Endothelial cell (in vitro differentiated cells): Measurements from ENCODE around the gene DOCK4. TPM values are rescaled to one million over a fixed set of nuclear protein-coding genes. Genes with fewer than 3 reads are reported as not detected.

Source experiments
- DNase-seq: peaks from one replicate; pipeline ENCODE4 v3.0.0; 2021; ENCODE audit warnings: low spot score
- H3K27ac Mint-ChIP-seq: one replicate; pipeline ENCODE4 v1.8.0; 2021; ENCODE audit warnings: mixed read lengths, inconsistent platforms; ENCODE audit not compliant: unreplicated experiment
- H3K27me3 Mint-ChIP-seq: one replicate; pipeline ENCODE4 v1.8.0; 2021; ENCODE audit warnings: mild to moderate bottlenecking, moderate library complexity, mixed read lengths, inconsistent platforms; ENCODE audit not compliant: unreplicated experiment
- H3K36me3 Mint-ChIP-seq: one replicate; pipeline ENCODE4 v1.8.0; 2021; ENCODE audit warnings: mild to moderate bottlenecking, low read depth, mixed read lengths, inconsistent platforms; ENCODE audit not compliant: unreplicated experiment
- H3K4me1 Mint-ChIP-seq: one replicate; pipeline ENCODE4 v1.8.0; 2021; ENCODE audit warnings: mild to moderate bottlenecking, mixed read lengths, inconsistent platforms; ENCODE audit not compliant: unreplicated experiment
- H3K4me3 Mint-ChIP-seq: one replicate; pipeline ENCODE4 v1.8.0; 2021; ENCODE audit warnings: mild to moderate bottlenecking, mixed read lengths, inconsistent platforms; ENCODE audit not compliant: unreplicated experiment
- H3K9me3 Mint-ChIP-seq: one replicate; pipeline ENCODE4 v1.8.0; 2021; ENCODE audit warnings: mixed read lengths, inconsistent platforms; ENCODE audit not compliant: unreplicated experiment
- total RNA-seq: library from RNA; stranded (reverse); fragmentation: NEBNext Ultra II Directional; extraction: Animal tissue kit (Norgen Biotek cat#: 25700); gene quantifications from one replicate; pipeline ENCODE4 v1.2.1, GENCODE V29; 2021; ENCODE audit not compliant: unreplicated experiment
- TF ChIP-seq, protein P1 (sequence below): fragments of 200-600 bp; sonication (generic); IDR thresholded peaks from one replicate; pipeline ENCODE4 v1.5.0; 2021; ENCODE audit warnings: antibody characterized with exemption; ENCODE audit not compliant: unreplicated experiment

DOCK4 gene
- total RNA-seq, 1 donor from 2014 or later: 99.2 TPM

DNA sequence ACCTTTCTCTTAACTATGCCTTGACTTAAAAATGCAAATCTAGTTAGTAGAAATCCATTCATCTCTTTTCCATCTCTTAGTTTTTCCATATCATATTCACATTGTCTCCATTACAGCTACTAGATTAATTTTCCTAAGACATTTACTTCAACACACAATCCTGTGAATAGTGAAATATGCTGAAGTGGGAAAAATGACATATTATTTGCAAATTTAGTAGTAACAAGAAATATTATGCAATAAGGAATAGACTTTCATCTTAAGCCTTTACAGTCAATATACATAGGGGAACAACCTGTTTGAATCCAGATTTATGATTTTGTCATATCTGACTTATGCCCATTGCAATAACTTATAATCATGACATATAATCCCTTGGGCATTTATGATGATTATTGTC is 366.9 kb downstream of the DOCK4 start:
- Mint-ChIP-seq H3K36me3 (peaks cover 35% of the 10 kb centered on the region), H3K27me3 (peaks cover 2% of the 10 kb centered on the region), H3K27ac (no peak overlapping the region), H3K9me3 (no peaks in the 10 kb centered on the region), H3K4me3 (no peak overlapping the region), H3K4me1 (no peaks in the 10 kb centered on the region)
- no peak for DNase-seq
- TF ChIP-seq, protein P1, sequence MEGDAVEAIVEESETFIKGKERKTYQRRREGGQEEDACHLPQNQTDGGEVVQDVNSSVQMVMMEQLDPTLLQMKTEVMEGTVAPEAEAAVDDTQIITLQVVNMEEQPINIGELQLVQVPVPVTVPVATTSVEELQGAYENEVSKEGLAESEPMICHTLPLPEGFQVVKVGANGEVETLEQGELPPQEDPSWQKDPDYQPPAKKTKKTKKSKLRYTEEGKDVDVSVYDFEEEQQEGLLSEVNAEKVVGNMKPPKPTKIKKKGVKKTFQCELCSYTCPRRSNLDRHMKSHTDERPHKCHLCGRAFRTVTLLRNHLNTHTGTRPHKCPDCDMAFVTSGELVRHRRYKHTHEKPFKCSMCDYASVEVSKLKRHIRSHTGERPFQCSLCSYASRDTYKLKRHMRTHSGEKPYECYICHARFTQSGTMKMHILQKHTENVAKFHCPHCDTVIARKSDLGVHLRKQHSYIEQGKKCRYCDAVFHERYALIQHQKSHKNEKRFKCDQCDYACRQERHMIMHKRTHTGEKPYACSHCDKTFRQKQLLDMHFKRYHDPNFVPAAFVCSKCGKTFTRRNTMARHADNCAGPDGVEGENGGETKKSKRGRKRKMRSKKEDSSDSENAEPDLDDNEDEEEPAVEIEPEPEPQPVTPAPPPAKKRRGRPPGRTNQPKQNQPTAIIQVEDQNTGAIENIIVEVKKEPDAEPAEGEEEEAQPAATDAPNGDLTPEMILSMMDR: no peak

DNA sequence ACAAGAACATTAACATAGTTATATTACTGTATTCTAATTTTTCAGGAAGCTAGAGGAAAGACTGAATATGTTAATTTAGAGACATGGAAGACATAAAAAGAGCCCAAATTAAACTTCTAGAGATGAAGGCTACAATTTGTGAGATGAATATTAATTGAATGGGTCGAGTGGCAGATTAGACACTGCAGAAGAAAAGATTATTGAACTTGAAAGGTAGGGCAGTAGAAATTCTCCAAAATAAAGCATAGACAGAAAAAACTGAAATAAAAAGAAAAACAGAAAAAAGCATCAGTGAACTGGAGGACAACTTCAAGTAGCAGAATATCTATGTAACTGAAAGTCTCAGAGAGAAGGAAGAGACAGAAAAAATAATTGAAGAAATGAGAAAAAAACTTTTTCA is 369.6 kb downstream of the DOCK4 start:
- Mint-ChIP-seq H3K27ac (no peak overlapping the region), H3K4me1 (no peaks in the 10 kb centered on the region), H3K36me3 (peaks cover 24% of the 10 kb centered on the region), H3K27me3 (peaks cover 2% of the 10 kb centered on the region), H3K4me3 (no peak overlapping the region), H3K9me3 (no peaks in the 10 kb centered on the region)
- TF ChIP-seq, protein P1: no peak
- no peak for DNase-seq

GRCh38 chr7:111835066-111835465 is 371.1 kb downstream of the DOCK4 start:
- peaks cover 3% of the 10 kb centered on the region for H3K27me3 Mint-ChIP-seq
- TF ChIP-seq, protein P1: no peak
- DNase-seq: no peak
- no peaks in the 10 kb centered on the region for H3K9me3 Mint-ChIP-seq
- H3K27ac Mint-ChIP-seq: no peak overlapping the region
- no peak overlapping the region for H3K4me3 Mint-ChIP-seq
- H3K4me1 Mint-ChIP-seq: peaks cover 4% of the 10 kb centered on the region
- H3K36me3 Mint-ChIP-seq: peaks cover 31% of the 10 kb centered on the region

GRCh38 chr7:111834367-111834766 is 371.8 kb downstream of the DOCK4 start:
- Mint-ChIP-seq H3K4me1 (peaks cover 4% of the 10 kb centered on the region), H3K9me3 (no peaks in the 10 kb centered on the region), H3K27ac (no peak overlapping the region), H3K36me3 (peaks cover 31% of the 10 kb centered on the region), H3K4me3 (no peak overlapping the region), H3K27me3 (peaks cover 2% of the 10 kb centered on the region)
- TF ChIP-seq, protein P1: no peak
- DNase-seq: no peak

- H3K27ac Mint-ChIP-seq: no peak overlapping the region
- H3K4me3 Mint-ChIP-seq: no peak overlapping the region
- H3K27me3 Mint-ChIP-seq: peaks cover 2% of the 10 kb centered on the region
- H3K4me1 Mint-ChIP-seq: peaks cover 4% of the 10 kb centered on the region
- H3K9me3 Mint-ChIP-seq: no peaks in the 10 kb centered on the region
- peaks cover 31% of the 10 kb centered on the region for H3K36me3 Mint-ChIP-seq
- DNase-seq: no peak
- TF ChIP-seq, protein P1: no peak
Observed at GRCh38 chr7:111833466-111833865, 372.7 kb downstream of the DOCK4 start.
